Germinal center (tissue), 1 donor: Measurements from ENCODE around the gene SMARCAD1.
"Not testable (repeated sequence)": the region's sequence is repeated elsewhere in the genome, so short reads cannot be mapped to it uniquely, and the experiment has no call there.

Experiments used
- DNase-seq: peaks from one replicate; pipeline ENCODE4 v3.0.0; 2012; ENCODE audit warnings: mixed read lengths, low spot score

SMARCAD1 gene

DNA sequence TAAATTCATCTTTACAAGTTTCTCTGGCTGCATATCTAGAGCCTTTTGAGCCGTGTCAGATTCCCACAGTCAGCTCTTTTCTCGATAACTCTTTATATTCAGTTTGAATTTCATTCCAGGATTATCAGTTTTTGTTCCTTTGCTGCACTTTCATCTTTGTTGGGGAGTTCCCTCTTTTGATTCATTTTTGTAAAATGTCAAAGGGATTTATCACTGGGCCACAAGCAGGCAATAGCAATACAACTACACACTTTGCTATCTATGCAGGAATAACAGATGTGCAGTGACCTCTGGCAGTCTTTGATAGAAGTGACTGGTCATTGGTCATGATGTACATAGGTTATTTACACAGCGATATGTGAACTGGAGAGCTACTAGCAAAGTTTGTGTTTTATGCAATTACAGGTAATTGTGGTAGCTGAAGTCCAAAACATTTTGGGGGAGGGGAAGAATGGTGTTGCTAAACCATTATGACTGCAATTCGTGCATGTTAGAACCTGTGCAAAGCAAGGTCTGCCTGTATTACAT, 91.1 kb downstream of the SMARCAD1 start:
- no peak for DNase-seq

DNA sequence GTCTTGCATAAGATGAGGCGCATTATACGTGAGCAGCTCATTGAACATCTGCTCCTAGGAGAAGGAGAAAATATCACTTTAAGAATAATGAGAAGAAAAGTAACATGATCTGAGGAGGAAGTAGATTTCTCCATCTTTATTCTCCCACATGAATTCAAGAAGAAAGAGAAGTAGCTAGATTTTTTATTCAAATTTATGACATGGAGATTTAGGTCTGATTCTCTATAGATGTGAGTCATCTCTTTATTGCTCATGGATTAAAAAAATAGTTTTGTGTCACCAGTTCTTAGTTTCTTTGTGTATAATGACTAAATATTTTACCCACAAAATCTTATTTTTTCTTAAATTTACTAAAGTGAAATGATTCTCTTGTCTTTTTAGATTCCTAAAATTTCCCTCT, 94.5 kb downstream of the SMARCAD1 start:
- DNase-seq, result no peak

DNA sequence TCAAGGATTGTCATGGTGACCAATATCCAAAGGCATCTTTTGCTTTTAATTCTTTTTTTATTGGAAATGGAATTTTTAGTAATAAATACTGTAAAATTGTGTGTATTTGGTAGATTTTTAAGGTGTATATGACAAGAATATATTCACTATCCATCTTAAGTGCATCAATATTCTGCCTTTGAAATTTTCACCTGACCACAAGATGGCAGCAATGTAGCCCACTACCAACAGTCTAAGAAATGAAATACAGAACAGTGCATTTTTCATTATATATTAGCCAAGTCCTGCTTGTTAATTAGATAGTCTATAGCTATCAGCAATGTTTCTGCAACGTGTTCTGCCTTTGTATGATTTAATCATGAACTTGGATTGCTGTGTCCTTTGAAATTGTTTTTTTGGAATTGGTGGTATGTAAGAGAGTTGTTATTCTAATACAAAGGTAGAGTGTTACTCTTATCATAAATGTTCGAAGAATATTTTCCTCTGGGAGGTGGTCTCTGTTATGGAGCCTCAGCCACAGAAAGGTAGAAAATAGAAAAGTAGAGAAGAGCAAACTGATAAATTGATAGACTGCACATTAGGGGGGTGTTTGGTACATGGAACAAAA, 96.8 kb downstream of the SMARCAD1 start:
- peak; percentile 14 for DNase-seq

DNA sequence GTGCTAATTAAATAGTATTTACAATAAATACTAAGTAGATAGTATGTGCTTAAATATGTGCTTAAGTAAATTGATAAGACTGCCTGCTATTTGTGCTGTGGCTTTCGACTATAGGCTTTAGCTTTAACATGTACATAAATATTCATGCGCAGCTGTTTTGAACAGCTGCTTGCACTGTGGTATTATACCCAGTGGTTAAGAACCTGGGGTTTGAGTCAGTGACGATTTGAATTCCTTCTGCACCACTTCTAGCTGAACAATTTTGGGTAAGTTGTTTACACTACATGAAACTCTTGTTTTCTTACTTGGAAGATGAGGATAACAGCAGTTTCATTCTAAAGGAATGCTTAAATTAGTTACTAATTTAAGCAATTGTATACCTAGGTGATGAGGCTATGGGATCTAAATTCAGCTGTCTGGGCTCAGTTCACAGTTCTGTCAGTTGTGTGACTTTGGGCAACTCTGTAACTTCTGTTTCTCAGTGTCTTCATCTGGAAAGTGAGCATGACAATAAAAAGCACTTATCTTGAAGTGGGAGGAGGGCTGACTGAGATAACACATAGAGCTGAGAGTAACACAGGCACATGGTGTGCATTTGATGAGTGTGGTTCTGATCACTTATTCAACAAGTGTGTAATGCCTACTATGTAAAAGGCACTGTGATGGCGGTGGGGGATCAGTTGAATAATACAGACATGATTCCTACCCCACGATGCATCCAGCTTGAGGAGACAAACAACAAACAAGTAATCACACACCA, 98.0 kb downstream of the SMARCAD1 start:
- no peak for DNase-seq

DNA sequence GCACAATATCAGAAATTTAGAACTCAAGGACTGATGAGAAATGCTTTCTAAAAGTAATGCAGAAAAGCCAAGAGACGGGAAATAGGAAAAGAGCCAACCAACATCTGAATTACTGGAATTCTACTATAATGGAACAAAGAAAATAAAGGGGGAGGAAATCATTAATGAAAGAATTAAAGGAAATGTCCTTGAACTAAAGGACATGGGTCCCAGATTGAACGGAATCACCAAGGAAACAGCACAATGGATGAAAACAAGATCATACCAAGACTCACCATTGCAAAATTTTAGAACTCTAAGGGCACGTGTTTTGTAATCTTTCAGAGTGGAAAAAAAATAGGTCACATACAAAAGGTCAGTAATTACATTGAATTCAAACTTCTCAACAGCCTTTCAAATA, 99.0 kb downstream of the SMARCAD1 start:
- DNase-seq, result no peak

DNA sequence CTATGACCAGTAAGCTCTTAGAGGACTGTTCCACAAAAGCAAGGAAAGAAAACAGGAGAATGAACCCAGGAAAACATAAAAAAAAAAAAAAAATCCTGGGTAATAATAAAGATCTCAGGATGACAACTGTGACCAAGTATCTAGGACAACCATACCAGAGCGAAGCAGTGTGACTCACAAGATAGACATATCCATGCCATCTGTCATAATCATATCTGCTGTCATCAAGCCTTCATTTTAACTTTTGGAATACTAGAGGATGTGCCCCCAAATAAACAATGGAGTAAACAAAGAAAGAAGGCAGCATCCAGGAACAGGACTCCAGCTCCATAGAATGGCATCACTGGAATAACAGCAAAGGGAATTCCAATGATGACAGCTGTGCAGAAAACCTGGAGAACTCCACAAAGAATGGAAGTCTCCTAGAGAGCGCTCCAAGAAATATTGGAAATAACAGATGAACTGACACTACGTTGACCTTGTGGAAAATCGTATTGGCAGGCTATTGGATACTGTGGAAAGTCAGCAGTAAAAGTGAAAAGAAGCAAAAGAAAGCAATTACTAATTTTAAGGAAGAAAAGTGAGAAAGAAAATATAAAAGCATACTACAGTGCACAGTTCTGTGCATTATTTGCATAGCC, 99.7 kb downstream of the SMARCAD1 start:
- no peak for DNase-seq

DNA sequence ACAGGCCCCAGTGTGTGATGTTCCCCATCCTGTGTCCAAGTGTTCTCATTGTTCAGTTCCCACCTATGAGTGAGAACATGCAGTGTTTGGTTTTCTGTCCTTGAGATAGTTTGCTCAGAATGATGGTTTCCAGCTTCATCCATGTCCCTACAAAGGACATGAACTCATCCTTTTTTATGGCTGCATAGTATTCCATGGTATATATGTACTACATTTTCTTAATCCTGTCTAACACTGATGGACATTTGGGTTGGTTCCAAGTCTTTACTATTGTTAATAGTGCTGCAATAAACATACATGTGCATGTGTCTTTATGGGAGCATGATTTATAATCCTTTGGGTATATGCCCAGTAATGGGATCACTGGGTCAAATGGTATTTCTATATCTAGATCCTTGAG, 112.3 kb downstream of the SMARCAD1 start:
- DNase-seq, result not testable (repeated sequence)

DNA sequence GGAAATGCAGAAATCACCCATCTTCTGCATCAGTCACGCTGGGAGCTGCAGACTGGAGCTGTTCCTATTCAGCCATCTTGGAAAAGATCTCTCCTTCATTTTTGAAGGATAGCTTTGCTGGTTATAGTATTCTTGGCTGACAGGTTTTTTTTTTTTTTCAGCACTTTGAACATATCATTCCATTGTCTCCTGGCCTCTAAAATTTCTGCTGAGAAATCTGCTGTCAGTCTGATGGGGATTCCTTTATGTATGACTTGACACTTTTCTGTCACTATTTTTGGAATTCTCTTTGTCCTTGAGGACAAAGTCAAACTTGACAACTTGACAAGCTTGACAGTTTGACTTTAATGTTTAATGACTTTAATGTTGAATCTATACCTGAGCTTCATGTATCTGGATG, 118.2 kb downstream of the SMARCAD1 start:
- DNase-seq, result no peak

DNA sequence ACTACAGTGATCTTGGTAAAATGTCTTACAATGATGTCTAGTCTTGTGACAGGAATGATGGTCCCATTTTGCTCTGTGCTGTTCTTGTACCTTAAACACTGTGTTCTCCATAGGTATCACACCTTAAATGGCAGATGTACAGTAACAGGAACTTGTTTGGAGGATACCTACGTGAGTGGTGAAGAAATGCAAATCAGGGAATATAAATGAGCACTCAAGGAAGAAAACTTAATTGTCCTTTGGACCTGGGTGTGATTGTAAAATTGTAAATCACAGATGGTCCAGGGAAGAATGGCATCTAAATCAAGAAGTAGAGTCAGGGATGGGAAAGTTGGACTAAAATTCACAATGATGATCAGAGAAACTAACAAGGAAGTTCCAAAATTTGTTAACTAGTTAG, 122.3 kb downstream of the SMARCAD1 start:
- no peak for DNase-seq

DNA sequence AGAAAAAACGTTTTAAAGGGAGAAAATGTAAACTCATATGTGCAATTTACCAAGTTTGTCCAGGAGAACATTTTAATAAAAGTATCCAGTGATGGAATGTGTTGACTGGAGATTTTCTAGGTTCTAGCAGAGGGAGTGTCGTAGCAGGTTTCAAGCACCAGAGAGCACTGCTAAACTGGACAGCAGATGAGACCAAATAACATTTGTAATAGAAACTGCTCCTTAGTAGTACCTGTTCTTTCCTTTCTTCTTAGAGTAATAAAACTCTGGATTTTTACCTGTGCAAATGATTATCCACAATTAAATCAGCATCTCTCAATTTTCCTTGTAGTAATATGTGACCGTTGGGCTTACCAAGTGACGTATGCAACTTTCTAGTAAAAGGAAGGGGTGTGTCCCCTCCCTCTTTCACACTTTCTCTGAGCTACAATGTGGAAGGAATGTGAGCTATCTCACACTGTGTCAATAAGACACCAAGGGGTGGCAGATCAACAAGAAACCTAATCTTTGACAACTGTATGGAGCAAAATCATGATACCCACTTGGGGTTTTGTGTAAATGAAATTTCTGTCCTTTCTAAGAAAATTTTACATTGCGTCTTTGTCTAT, 125.4 kb downstream of the SMARCAD1 start:
- DNase-seq, result no peak

DNA sequence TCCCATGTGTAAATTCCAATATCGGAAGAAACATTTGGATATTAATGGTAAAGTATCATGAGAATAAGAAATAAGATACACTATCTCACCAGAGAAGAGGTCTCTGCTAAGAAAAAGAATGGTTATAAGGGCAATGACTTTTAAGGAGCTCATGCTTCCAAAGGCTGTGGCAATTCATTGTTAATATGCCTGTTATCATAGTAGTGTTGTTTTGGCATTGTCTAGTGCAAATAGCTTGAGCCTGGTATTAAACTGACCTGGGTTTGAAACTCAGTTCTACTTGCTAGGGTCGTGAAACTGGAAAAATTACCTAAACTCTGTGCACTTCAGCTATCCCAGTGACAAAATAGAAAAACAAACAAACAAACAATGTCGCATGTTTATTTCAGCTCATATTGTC, 126.2 kb downstream of the SMARCAD1 start:
- DNase-seq, result no peak

DNA sequence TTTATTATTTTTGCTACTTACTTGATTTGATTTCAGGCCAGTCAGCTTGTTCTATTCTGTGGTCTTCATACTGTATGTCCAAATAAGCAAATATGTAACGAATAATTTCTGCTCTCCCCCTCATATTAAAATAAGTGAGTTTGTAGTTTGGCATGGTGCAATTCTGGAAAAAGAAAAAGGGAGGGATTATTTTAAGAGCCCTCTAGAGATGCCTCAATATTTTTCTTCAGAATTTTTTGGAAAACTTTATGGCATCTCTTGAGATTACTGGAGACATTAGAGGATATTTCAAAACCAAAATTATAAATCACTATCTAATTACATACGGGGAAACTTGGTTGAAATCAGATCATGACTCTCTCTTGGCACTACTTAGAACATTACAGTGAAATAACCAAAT, 126.8 kb downstream of the SMARCAD1 start:
- no peak for DNase-seq

DNA sequence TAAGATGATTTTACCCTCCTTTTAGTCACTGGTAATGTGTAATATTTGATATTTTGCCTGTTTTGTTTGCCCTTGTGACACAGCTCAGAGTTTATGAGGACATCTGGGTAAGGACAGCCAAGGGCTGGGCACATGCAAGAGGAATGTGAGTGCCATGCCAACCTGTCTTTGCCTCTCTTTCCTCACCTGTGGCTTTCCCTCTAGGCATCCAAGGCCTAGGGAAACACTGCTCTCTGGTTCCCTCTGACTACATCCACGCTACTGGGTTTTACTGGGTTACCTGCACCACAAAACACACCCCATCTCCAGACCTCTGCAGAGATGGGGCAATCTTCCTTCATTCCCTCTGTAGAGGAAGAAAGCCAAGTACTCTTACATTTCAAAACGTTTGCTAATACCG, 127.3 kb downstream of the SMARCAD1 start:
- DNase-seq, result no peak

DNA sequence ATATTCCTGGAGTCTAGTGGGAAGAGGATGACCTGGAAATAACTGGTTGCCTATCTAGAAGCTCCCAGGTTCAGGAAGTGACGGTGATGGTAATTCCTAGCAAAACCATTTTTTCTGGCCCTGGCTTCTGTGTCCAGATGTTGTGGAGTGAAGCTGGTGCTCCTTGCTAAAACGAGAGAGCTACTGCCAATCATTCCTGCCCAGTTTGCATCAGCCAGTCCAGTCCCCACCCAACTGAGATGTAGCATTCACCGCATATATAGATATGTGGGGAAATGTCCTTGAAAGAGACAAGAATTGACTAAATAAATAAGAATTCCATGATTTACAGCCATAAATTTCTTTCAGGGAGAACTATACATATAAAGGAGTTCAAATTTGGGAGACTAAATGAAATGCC, 128.6 kb downstream of the SMARCAD1 start:
- no peak for DNase-seq

DNA sequence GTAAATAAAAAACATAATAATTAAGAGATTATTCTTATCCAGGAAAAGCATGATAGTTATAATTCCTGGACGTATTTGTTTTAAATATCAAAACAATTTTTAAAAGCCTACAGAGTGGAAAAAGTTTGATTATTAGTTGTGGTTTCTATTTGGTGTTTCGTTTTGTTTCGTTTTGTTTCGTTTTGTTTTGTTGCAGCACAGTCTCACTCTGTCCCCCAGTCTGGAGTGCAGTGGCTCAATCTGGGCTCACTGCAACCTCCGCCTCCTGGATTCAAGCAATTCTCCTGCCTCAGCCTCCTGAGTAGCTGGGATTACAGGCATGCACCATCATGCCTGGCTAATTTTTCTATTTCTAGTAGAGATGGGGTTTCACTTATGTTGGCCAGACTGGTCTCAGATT, 129.1 kb downstream of the SMARCAD1 start:
- DNase-seq, result not testable (repeated sequence)

DNA sequence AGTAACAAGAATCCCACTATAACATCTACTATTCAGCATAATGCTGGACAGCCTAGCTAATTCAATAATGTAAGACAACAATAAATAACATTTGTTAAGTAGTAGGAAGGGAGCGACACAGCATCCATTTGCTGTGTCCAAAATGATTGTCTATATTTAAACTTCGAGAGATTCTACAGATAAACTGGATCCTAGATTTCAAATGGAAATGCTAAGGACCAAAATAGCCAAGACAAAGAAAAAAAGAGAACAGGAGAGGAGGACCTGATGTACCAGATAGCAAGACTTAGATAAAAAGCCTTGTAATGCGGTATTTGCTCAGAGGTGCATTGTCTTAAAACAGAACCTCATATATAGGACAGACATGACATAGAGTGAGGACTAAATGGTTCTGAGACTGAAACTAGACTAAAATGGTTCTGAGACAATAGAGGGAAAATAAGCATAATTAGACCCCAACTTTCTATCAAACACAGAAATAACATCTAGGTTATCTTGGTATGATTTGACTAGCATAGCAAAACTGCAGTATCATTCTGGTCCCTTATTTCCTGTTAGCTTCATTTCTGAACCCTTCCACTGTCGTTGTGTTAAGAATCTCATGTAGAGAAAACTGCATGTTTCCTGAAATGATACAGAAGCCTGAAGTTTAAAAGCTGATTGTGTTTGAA, 131.2 kb downstream of the SMARCAD1 start:
- DNase-seq, result no peak

DNA sequence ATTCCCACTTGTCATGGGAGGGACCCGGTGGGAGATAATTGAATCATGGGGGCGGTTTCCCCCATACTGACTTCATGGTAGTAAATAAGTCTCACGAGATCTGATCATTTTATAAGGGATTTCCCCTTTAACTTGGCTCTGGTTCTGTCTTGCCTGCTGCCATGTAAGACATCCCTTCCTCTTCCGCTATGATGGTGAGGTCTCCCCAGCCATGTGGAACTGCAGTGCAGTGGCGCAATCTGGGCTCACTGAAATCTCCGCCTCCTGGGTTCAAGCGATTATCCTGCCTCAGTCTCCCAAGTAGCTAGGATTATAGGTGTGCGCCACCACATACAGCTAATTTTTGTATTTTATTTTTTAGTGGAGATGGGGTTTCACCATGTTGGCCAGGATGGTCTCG, 132.1 kb downstream of the SMARCAD1 start:
- no peak for DNase-seq
